Midbrain (tissue), 1 donor: ENCODE measurements around the gene CEP85L.

Experiments used
- DNase-seq: peaks from one replicate; lab custom pipeline; 2025; lab: John Stamatoyannopoulos, UW

CEP85L gene

DNA sequence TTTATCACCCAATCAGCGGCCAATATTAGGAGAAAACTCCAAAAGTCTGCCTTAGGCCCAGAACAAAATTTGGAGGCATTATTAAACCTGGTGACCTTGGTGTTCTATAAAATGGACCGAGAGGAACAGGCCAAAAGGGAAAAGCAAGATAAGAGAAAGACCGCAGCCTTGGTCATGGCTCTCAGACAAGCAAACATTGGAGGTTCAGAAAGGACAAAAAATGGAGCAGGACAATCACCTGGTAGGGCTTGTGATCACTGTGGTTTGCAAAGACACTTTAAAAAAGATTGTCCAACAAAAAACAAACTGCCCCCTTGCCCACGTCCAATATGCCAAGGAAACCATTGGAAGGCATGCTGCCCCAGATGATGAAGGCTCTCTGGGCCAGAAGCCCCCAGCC, 31.2 kb downstream of the CEP85L start:
- no peak for DNase-seq

DNA sequence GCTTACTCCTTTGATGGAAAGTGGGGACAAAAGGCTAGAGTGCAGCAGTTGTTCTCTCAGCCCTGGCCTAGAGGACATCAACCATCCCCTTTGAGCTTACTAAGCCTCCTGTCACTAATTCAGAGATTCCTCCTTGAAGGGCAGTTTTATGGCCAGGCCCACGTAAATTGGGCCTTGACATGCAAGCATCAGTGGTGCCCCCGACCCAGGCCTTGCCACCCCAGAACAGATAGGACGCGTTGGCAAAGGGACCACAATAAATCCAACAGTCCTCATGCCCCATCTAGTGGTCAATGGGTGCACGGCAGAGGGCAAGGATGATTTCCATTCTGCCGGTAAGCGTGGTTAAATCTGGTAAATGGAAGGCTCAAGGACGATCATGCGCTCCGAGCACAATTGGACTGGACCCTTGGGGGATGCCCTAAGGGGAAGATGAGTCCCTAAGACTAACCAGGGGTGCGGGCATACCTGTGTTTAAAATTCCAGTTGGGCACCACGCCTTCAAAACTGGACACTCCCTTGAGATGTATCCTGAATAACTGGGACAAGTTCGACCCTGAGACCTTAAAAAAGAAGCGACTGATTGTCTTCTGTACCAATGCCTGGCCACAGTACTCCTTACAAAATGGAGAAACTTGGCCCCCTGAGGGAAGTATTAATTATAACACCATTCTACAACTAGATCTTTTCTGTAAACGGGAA, 32.6 kb downstream of the CEP85L start:
- DNase-seq: peak; percentile 63

DNA sequence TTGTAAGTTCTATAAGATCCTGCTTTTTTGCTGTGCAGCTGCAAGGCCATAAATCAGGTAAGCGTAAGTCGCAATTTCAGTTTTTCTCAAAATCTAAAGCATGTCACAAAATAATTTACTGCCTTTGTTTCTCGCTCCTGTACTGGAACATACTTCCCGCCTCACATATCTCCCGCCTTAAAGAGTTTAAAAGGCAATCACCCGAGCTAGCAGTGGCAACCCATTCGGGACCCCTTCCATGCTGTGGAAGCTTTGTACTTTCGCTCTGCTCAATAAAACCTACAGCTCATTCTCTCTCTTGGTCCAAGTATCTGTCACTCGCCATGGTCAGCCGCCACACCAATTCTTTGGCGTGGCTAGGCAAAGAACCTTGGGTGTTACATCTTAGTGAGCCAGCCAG, 34.0 kb downstream of the CEP85L start:
- no peak for DNase-seq

DNA sequence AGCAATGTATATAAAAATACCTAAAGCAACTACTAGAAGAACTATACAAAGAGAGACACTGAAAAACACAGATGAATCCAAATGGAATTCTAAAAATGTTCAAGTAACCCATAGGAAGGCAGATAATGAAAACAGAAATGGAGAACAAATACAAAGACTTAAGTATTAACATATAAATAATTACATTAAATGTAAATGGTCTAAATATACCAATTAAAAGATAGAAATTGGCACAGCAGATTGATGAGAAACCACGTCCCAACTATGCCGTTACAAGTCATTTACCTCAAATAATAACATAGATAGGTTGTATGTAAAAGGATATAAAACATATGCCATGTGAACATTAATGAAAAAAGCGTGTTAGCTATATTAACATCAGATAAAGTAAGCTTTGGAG, 40.1 kb downstream of the CEP85L start:
- no peak for DNase-seq

DNA sequence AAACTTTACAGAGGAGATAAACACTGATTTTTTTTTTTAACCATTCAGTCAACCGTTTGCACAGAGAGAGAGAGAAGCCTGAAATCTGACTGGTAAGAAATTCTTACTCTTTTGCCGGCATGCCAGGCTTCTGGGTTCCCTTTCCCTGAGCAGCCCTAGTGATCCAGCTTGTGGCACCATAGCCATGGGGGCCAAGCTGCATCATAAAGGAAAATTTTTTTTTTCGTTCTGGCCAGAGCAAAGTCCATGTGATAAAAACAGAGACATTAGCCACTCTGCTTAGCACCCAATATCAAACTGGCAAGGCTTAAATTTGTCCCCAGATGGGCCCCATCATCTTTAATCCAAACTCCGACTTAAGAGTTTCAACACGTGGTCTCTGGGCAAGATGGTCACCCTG, 44.5 kb downstream of the CEP85L start:
- no peak for DNase-seq

DNA sequence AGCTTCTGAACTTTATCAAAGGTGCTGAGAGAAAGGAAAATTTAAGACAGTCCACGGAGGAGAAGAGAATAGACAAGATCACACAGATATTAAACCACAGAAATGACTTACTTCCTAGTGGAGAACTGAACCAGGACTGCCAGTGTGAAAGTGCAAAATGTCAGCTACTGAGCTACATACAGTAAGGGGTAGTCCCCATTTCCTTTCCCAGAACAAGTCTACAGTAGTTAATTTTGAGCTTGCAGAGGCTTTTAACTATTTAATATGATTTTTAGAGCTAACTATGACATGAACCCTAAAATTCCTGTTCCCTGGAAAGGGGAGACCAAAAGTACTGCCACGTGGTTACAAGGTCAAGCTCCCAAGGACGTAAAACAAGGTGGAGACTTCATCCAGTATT, 45.1 kb downstream of the CEP85L start:
- DNase-seq: no peak

DNA sequence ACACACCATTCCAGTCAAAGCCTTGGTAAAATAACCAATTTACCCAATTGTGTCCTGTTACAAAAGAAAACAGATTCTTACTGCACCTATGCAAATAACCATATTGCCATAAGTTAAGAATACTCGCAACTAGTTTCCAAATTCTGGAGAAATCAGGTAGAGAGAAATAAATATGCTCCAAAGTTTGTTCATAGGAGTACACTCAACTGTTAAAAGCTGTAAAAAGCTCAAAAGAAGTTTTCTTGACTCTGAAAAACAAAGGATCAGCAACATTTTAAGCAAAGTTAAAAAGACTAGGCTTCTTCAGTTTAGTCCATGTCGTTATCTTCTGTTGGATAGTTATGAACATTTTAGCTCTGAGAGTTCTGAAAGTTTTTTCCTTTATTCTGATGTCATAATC, 48.0 kb downstream of the CEP85L start:
- no peak for DNase-seq

DNA sequence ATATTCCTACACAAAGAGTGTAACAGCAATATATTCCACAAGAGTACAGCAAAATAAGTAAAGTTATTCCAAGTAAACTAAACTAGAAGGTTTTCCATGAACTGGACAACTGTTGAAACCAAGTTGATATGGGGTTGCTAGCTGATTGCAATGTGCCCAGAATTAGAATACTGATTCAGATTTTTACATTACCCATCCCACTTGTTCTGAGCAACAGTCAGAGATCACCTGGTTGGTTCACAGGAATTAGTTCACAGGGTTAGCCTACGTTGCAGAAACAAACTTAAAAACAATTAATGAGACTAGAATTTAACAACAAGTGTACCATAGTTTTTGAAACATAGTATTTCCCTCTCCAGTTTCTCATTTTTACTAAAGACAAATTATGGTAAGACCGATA, 49.1 kb downstream of the CEP85L start:
- no peak for DNase-seq

DNA sequence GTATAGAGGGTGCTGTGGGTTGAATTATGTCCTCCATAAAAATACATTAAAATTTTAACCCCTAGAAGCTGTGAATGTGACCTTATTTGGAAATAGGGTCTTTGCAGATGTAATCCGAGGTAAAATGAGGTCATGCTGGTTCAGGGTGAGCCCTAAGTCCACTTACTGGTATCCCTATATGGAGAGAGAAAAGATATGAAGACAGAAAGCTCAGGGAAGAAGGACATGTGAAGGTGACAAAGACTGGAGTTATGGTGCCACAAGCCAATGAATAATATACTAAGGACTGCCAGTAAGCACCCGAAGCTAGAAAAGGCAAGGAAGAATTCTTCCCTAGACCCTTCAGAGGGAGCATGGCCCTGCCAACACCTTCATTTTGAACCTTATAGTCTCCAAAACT, 53.1 kb downstream of the CEP85L start:
- DNase-seq: no peak

DNA sequence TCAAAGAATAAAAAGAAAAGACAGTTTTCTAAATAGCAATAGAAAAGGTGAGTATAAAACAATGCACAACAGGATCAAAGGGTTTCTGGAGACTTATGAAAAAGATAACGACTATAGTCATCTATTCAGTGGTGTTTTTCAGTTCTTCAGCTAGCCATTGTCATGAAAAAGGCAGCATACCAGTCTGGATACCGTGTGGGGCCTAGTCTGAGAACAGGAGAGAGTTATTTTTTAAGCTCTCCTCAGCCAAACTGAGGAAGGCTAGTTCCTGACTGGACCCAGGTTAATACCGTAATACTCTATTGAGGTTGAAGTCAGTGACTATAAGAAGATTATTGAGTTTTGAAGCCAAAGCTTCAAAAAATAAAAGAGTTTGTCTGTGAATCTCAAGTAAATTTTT, 53.8 kb downstream of the CEP85L start:
- DNase-seq: no peak

DNA sequence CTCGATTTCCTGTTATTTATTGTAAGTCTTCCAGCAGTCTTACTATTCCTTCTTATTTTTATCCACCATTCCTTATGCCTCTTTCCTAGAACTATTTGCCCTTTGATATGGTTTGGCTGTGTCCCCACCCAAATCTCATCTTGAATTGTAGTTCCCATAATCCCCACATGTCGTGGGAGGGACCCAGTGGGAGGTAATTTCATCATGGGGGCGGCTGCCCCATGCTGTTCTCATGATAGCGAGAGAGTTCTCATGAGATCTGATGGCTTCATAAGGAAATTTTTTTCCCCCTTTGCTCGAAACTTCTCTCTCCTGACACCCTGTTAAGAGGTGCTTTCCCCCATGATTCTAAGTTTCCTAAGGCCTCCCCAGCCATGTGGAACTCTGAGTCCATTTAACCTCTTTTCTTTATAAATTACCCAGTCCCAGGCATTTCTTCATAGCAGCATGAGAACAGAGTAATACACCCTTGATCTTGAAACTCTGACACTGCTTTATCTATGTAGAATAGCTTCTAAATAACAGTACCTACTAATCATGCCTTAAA, 54.5 kb downstream of the CEP85L start:
- no peak for DNase-seq

DNA sequence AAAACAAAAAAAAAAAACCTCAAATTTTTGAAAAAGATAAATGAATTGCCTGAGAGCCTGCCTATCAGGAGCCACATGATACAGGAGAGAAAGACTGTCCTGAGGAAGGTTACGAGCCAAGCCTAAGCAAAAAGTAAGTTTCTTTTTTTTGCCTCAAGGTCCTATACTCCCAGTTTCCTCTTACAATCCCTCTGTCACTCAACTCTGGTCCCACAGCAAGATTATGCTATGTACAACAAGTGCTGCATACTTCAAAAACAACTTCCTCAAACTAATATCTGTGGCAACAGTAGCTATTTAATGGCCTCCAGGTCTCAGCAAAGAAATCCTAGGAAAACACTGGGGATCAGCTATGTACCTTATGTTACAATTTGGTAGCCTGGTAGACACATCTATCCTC, 56.5 kb downstream of the CEP85L start:
- no peak for DNase-seq

DNA sequence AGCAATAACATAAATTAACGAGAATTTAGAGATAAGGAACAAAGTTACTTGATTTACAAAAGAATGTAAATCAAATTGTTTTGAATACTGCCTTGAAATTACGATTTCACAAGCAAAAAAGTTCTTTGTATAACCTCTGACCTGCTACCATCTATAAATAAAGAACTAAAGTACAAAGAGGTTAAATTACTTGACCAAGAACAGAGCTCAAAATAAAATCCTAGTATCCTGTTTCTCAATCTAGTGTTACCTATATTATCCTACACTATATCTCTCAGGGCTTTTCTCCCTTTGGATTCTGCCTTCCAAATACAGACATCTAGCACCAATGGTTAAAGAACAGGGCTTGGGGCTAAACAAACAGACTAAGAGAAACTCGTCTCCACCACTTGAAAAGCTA, 59.5 kb downstream of the CEP85L start:
- no peak for DNase-seq

DNA sequence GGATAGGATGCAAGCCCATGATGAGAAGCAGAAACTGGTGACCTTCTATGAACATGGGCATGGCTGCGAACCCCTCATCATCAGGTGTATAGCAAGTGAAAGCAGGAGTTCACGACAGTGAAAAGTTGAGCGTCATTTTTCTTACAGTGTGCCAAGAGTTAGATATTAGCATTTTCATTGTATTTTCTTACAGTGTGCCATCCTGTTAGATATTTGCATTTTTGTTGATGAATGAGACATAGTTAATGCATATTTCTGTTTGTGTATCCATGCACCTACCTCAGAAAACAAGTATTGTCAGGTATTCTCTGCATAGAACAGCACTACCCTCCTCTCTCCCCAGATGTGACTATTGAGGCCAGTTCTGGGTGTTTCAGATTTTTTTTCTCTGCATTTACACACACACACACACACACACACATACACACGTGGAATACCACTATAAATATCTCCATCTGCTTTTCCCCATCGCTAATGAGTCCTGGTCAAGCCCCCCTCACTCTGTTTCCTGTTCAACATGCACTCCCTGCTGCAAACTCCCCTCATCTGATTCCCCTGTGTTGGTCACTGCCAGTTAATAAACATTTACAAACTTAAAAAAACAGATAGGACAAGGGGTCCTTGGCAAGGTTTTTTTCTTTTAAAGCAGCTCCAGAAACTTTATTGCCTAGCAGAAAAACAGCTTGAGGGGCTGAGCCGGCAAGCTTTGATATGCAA, 61.6 kb downstream of the CEP85L start:
- DNase-seq: no peak

DNA sequence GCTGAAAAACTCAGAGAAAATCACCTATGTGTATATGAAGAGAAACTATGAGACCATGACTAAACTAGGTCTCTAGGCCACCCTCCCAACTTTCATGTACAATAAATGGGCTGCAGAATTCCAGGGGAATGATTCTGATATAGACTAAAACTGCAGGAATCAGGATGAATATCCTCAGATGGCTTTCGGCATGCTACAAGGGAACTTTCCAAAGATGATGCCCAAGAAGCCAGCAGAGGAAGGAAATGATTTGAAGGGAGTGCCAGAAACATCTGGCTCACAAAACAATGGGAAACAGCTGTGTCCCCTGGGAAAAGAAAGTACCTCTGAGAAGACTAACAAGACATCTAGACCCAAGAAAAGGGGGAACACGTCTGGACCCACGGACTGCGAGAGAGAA, 62.2 kb downstream of the CEP85L start:
- DNase-seq: no peak

DNA sequence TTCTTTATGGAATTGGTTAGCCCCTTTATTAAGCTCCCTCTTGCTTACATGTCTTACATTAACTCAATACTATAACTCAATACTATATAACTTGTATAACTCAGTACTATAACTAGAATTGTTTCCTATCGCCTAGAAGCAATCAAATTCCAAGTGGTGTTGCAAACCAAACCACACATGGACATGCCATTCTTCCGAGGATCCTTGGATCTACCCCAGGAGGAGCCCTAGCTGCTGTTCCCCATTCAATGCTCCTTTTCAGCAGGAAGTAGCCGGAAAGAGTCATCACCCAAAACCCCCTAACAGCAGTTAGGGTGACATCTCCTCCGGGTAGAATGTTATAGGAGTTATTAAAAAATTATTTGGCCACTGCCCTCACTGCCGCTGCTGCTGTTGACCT, 62.8 kb downstream of the CEP85L start:
- no peak for DNase-seq

DNA sequence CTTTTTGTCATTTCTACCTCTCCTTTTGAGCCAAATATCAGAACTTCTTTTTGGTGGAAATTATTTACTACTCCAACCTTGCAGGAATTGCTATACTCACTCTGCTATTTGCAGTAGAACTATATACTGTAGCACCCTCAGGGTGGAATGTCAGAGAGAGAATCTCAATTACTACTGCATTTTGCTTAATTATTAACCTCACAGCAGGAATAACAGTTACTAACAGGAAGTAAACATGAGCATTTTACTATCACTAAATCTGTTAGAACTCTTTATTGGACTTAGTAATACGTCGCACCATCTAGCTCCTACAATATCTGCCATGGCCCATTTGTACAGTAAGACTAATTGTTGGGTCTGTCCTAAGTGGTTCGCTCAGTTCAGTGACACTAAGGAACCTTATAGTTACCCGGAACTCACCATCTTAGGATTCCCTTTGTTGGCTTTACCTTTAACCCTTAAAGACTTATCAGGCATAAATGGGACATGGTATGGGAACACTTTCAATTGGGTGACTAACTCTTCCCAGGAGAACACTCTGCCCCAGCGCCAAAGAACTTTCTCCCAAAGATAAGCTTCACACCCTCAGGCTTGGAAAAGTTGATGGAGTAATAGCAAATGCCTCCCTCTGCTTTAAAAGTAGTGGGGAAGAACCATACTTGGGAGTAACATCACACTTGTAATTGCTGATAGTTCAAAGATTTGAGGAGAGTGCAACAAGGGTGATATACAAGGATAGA, 64.5 kb downstream of the CEP85L start:
- no peak for DNase-seq

DNA sequence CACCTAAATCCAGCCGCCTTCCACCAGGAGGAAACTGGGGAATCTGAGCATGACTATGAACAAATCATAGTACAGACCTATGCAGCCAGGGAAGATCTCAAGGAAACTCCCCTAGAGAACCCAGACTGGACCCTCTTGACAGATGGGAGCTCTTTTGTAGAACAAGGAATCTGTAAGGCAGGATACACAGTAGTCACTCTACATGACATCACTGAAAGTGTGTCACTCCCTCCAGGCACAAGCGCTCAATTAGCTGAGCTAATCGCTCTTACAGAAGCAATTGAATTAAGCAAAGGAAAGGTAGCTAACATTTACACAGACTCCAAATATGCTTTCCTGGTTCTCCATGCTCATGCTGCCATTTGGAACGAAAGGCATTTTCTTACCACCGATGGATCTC, 66.5 kb downstream of the CEP85L start:
- DNase-seq: no peak

DNA sequence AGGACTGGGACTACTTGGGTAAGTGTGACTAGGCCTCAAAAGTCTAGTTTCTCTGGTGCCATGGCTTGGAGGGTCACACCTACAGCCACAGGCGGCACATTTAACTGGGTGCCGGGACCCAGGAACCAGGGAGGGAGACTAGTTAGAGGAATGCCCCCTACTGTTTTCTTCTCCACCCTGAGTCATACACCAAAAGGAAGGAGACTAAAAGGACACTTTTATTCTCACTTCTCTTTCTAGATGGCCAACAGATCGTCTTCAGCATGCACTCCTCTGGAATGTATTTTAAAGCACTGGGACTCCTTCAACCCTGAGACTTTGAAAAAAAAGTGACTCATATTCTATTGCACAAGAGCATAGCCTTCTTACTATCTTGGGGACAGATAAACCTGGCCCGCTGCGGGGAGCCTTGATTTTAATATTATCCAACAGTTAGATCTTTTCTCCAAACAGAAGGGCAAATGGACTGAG, 69.9 kb downstream of the CEP85L start:
- DNase-seq: no peak

DNA sequence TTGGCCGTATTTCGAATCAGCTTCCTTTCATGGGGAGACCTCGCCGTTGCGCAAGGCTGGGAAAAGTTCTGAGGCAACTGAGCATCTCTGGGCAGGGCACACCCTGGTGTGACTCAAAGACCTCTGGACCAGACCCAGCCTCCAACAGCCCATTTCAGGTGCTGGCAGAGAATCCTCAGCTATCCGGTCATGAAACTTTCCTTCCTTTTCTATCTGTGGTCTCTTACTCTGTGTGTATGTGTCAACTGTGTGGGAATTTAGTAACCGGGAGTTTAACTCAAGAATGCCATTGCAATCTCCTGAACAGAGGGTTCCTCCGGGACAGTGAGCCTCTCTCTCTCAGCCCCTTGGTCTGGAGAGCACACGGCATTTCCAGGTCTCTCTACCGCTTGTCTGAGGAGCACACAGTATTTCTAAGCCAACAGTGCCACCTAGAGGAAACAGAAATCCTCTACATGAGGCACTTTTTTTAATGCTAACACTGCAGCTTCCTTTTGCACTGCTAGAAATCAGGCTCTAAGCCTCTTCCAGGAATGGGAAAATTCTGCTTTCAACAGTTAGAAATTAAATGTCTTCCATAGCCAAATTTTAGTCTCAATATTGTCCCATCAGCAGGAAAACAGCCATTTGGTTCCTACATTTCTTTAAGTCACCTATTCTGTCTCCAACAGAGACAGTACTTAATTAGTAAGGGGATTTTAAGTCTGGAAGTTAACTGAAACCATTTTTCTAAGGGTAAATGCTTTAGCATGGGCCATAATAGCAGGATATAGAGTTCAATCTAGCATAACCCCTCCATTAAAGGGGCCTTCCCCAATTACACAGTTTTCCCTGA, 70.6 kb downstream of the CEP85L start:
- peak; percentile 87 for DNase-seq

DNA sequence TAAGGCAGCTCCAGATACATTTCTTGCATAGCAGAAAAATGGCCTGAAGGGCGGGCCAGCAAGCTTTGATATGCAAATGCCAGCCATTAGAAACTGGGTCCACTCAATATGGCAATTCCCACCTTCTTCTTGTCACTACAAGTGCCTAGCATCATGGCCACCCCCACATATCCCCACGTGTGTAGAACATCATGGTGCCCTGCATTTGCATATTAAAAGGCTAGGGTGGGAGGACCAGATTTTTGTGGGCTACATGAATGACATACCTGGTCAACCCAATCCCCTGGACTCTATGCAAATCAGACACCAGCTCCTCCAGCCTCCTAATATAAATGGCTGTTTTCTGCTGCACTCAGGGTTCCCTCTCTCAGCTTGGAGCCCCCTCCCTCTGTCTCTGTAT, 71.6 kb downstream of the CEP85L start:
- no peak for DNase-seq

DNA sequence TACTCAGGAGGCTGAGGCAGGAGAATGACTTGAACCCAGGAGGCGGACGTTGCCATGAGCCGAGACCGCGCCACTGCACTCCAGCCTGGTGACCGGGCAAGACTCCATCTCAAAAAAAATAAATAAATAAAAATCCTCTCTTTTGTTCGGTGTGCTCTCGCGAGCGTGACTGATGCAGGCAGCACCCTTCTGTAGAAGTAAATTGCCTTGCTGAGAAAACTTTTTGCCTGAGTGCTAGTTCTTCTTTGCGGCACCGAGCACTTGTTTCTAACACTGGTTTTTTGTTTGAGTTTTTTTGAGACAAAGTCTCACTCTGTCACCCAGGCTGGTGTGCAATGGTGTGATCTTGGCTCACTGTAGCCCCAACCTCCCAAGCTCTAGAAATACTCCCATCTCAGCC, 72.8 kb downstream of the CEP85L start:
- no peak for DNase-seq
